H1 (cell line): Measurements from ENCODE around the gene FAM149A. TPM values are rescaled to one million over a fixed set of nuclear protein-coding genes. Genes with fewer than 3 reads are reported as not detected.
A peak's percentile ranks its signal among the peaks of the same experiment; 100 is the strongest.

ENCODE experiments used
- CTCF ChIA-PET: fragments of 300-600 bp; sonication (Branson Sonifier 250); formaldehyde crosslinking; loops from one replicate; lab custom pipeline; 2021; ENCODE audit not compliant: partially characterized antibody; lab: Charles Lee
- POLR2A ChIA-PET: fragments of 300-600 bp; sonication (Branson Sonifier 250); formaldehyde crosslinking; loops from one replicate; lab custom pipeline; 2021; ENCODE audit warnings: inconsistent platforms; ENCODE audit not compliant: partially characterized antibody; lab: Charles Lee
- DNase-seq, 2 experiments: peaks; one replicate each; pipeline versions ENCODE4 v3.0.0 to v3.0.0-alpha.2; 2010 to 2022; ENCODE audit warnings: low spot score in 2 of 2, low read depth in 1 of 2, mixed read lengths in 1 of 2
- FAIRE-seq: peaks from 2 replicates; lab custom pipeline; 2011; peaks lifted over from hg19 to GRCh38; lab: Jason Lieb, UNC
- H2AFZ ChIP-seq: 2 replicates; pipeline ENCODE4 v1.8.1; 2012; ENCODE audit warnings: low read length, inconsistent platforms
- H2AK5ac ChIP-seq: 2 replicates; pipeline ENCODE4 v1.6.1; 2013; ENCODE audit warnings: low read depth, low read length
- H2BK120ac ChIP-seq: replicated peaks from 2 replicates; pipeline ENCODE3; 2013; ENCODE audit warnings: low read depth, low read length, inconsistent platforms
- H2BK12ac ChIP-seq: 2 replicates; pipeline ENCODE4 v1.6.1; 2013; ENCODE audit warnings: low read depth, low read length
- H2BK15ac ChIP-seq: 2 replicates; pipeline ENCODE4 v1.6.1; 2013; ENCODE audit warnings: low read length
- H2BK20ac ChIP-seq: 2 replicates; pipeline ENCODE4 v1.6.1; 2013; ENCODE audit warnings: low read length
- H2BK5ac ChIP-seq: 2 replicates; pipeline ENCODE4 v1.6.1; 2013; ENCODE audit warnings: low read depth, low read length
- H3K14ac ChIP-seq: 2 replicates; pipeline ENCODE4 v1.6.1; 2013; ENCODE audit warnings: inconsistent platforms; ENCODE audit not compliant: insufficient read length
- H3K18ac ChIP-seq: 2 replicates; pipeline ENCODE4 v1.6.1; 2013; ENCODE audit warnings: low read length; ENCODE audit errors: extremely low read depth
- H3K23ac ChIP-seq: 2 replicates; pipeline ENCODE4 v1.6.1; 2013; ENCODE audit warnings: inconsistent platforms; ENCODE audit not compliant: insufficient read length
- H3K23me2 ChIP-seq: 2 replicates; pipeline ENCODE4 v1.6.1; 2013; ENCODE audit warnings: low read depth, low read length
- H3K27ac ChIP-seq: 2 replicates; pipeline ENCODE4 v1.6.1; 2011; ENCODE audit warnings: low read depth, low read length, inconsistent platforms
- H3K27me3 ChIP-seq, 4 experiments: replicated peaks in 1 of 4; 1 replicate in 1 of 4; 2 replicates in 3 of 4; pipeline versions ENCODE4 v1.6.1 to v1.8.1; 2011 to 2013; ENCODE audit warnings: low read length in 3 of 4, mild to moderate bottlenecking in 3 of 4, inconsistent platforms in 2 of 4, mixed read lengths in 2 of 4, moderate library complexity in 1 of 4; ENCODE audit not compliant: control insufficient read depth in 3 of 4, insufficient read depth in 3 of 4; ENCODE audit errors: extremely low read depth in 1 of 4
- H3K36me3 ChIP-seq, 4 experiments: 2 replicates each; pipeline versions ENCODE4 v1.6.1 to v1.8.1; 2011 to 2013; ENCODE audit warnings: mild to moderate bottlenecking in 4 of 4, low read length in 3 of 4, moderate library complexity in 2 of 4, control low read depth in 1 of 4, inconsistent platforms in 1 of 4; ENCODE audit not compliant: insufficient read depth in 4 of 4, control insufficient read depth in 2 of 4
- H3K4ac ChIP-seq: replicated peaks from 2 replicates; pipeline ENCODE3; 2013; ENCODE audit warnings: low read length, low read depth, mixed read lengths, inconsistent platforms; ENCODE audit not compliant: insufficient read length
- H3K4me1 ChIP-seq, 4 experiments: replicated peaks in 1 of 4; 1 replicate in 1 of 4; 2 replicates in 3 of 4; pipeline versions ENCODE4 v1.6.1 to v1.8.1; 2011 to 2013; ENCODE audit warnings: low read length in 3 of 4, inconsistent platforms in 2 of 4, mixed read lengths in 1 of 4; ENCODE audit not compliant: insufficient read depth in 4 of 4, control insufficient read depth in 3 of 4
- H3K4me2 ChIP-seq, 2 experiments: 2 replicates each; pipeline versions ENCODE4 v1.6.1 to v1.8.1; 2011 to 2013; ENCODE audit warnings: low read depth in 2 of 2, low read length in 2 of 2, control low read depth in 1 of 2, inconsistent platforms in 1 of 2, mild to moderate bottlenecking in 1 of 2; ENCODE audit not compliant: insufficient read depth in 1 of 2
- H3K4me3 ChIP-seq, 4 experiments: fragments of 200-600, 300-600 bp in 1 of 4; sonication (generic), shearing (Covaris generic), sonication (Bioruptor Twin) in 1 of 4; 2 replicates each; pipeline versions ENCODE4 v1.5.1 to v1.8.1; 2011 to 2016; ENCODE audit warnings: low read length in 4 of 4, low read depth in 3 of 4, control low read depth in 2 of 4, inconsistent platforms in 2 of 4, mild to moderate bottlenecking in 2 of 4, mixed read lengths in 1 of 4, moderate library complexity in 1 of 4; ENCODE audit not compliant: insufficient read depth in 2 of 4; ENCODE audit errors: extremely low read depth in 1 of 4
- H3K56ac ChIP-seq: replicated peaks from 2 replicates; pipeline ENCODE3; 2013; ENCODE audit warnings: low read depth, mild to moderate bottlenecking, mixed read lengths, low read length, inconsistent platforms; ENCODE audit not compliant: insufficient read length
- H3K79me1 ChIP-seq: 2 replicates; pipeline ENCODE4 v1.6.1; 2013; ENCODE audit warnings: low read depth, low read length, control low read depth
- H3K79me2 ChIP-seq, 2 experiments: 2 replicates each; pipeline versions ENCODE4 v1.6.1 to v1.8.1; 2012 to 2013; ENCODE audit warnings: low read length in 2 of 2, mild to moderate bottlenecking in 2 of 2, inconsistent platforms in 1 of 2; ENCODE audit not compliant: insufficient read depth in 2 of 2, control insufficient read depth in 1 of 2
- H3K9ac ChIP-seq, 4 experiments: replicated peaks in 1 of 4; 1 replicate in 1 of 4; 2 replicates in 3 of 4; pipeline versions ENCODE4 v1.6.1 to v1.8.1; 2011 to 2013; ENCODE audit warnings: low read depth in 3 of 4, low read length in 3 of 4, control low read depth in 2 of 4, mild to moderate bottlenecking in 2 of 4, moderate library complexity in 2 of 4, inconsistent platforms in 1 of 4; ENCODE audit errors: extremely low read depth in 1 of 4
- H3K9me3 ChIP-seq, 2 experiments: 2 replicates each; pipeline versions ENCODE4 v1.6.1 to v1.8.1; 2012 to 2013; ENCODE audit warnings: mild to moderate bottlenecking in 2 of 2, moderate library complexity in 2 of 2, control low read depth in 1 of 2, inconsistent platforms in 1 of 2, low read depth in 1 of 2, low read length in 1 of 2, mixed read lengths in 1 of 2; ENCODE audit not compliant: insufficient read depth in 2 of 2
- H4K20me1 ChIP-seq, 2 experiments: replicated peaks in 1 of 2; 2 replicates each; pipeline versions ENCODE3 to v1.8.1; 2011 to 2013; ENCODE audit warnings: inconsistent platforms in 2 of 2, low read length in 2 of 2, mild to moderate bottlenecking in 1 of 2; ENCODE audit not compliant: insufficient read depth in 2 of 2, control insufficient read depth in 1 of 2
- H4K5ac ChIP-seq: 2 replicates; pipeline ENCODE4 v1.6.1; 2013; ENCODE audit warnings: low read length, low read depth, mixed read lengths, inconsistent platforms; ENCODE audit not compliant: insufficient read length
- H4K8ac ChIP-seq: 2 replicates; pipeline ENCODE4 v1.8.0; 2013; ENCODE audit warnings: mild to moderate bottlenecking, moderate library complexity, low read length, inconsistent platforms; ENCODE audit not compliant: insufficient read depth; ENCODE audit errors: extremely low read depth
- H4K91ac ChIP-seq: replicated peaks from 2 replicates; pipeline ENCODE3; 2013; ENCODE audit warnings: low read length, mixed read lengths, inconsistent platforms; ENCODE audit not compliant: insufficient read length
- SIRT6 ChIP-seq: IDR thresholded peaks from one replicate; pipeline ENCODE4 v1.7.1; 2012; ENCODE audit warnings: low read length, inconsistent platforms
- TEAD4 ChIP-seq: IDR thresholded peaks from 2 replicates; pipeline ENCODE4 v1.6.1; 2012; ENCODE audit warnings: low read depth, low read length, inconsistent platforms, mixed read lengths
- WGBS, 2 experiments: shearing (Covaris generic) in 1 of 2; methylation state at CpG; one replicate each; pipeline versions ENCODE4 v1.1.6 to v1.1.7; 2013 to 2015; ENCODE audit warnings: low lambda C conversion rate in 2 of 2, mixed read lengths in 2 of 2, inconsistent platforms in 1 of 2, low coverage in 1 of 2, missing lambda C conversion rate in 1 of 2; ENCODE audit not compliant: insufficient replicate concordance in 2 of 2, insufficient coverage in 1 of 2, insufficient read length in 1 of 2; ENCODE audit errors: extremely low coverage in 1 of 2, missing lambda C conversion rate in 1 of 2; 5-methylcytosine and 5-hydroxymethylcytosine counted together
- polyA plus RNA-seq, 7 experiments: library from polyadenylated mRNA; depleted of rRNA in 3 of 7; stranded (reverse) in 5 of 7; unstranded in 2 of 7; fragments of >200 nt in 5 of 7; fragments of 200-250 nt in 2 of 7; gene quantifications; 1 replicate in 5 of 7; 2 replicates in 1 of 7; 4 replicates in 1 of 7; pipeline versions ENCODE4 v1.2.1 to v1.2.3, GENCODE V29; 2011 to 2013; ENCODE audit warnings: missing spikeins in 2 of 7, mixed read lengths in 2 of 7
- total RNA-seq: library from RNA; stranded (reverse); fragmentation: NEBNext Ultra II Directional; extraction: Animal tissue kit (Norgen Biotek cat#: 25700); gene quantifications from 2 replicates; pipeline ENCODE4 v1.2.1, GENCODE V29; 2021

FAM149A gene
- total and polyA plus RNA-seq, 2 of the 8 experiments (the other 6 are each of a cell fraction or from before 2014, with no cell fraction given): 6.1 to 8.5 TPM

DNA sequence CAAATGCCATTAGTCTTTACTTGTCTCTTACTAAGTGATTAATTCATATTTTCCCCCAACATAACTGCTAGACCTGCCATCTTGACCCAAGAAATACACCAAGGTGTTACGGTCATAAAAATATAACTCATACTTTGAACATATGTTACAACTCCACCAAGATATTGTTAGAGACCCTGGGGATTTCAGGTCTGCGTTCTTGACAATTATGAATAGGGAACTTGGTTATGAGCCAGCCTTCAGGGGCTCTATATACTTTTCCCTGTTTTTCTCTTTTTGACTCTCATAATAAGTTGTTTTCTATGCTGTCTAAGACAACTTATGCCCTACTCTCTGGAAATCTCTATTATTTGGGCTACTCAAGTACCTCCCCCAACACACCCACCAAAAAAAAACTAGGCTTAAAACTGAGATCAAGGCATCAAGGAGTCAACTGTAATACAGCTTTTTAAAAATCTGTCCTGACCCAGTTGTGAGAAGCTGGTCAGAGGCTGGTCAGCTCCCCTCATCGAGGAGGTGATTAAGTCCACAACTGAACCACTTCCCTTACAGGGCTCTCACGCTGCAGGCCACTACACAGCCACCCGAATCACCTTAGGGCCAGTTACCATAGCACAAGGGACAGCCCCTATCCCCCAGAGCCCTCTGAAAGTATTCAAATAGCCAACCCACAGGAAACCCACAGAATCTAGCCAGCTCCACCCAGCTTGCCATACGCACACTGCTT is 46.1 kb upstream of the FAM149A start:
- H3K23ac ChIP-seq: no peak overlapping the region
- H3K4me1 ChIP-seq: no peaks in the 10 kb centered on the region
- no peaks in the 10 kb centered on the region for H3K27me3 ChIP-seq
- H3K4me3 ChIP-seq: no peak overlapping the region
- no peak overlapping the region for H3K18ac ChIP-seq
- H3K56ac ChIP-seq: no peak overlapping the region
- no peak overlapping the region for H2AK5ac ChIP-seq
- H4K5ac ChIP-seq: no peak overlapping the region
- H2BK20ac ChIP-seq: no peak overlapping the region
- no peak overlapping the region for H3K4ac ChIP-seq
- TF ChIP-seq TEAD4: no peak
- no peak for TF ChIP-seq SIRT6
- H2AFZ ChIP-seq: no peak overlapping the region
- H3K27ac ChIP-seq: no peak overlapping the region
- DNase-seq (no peak), FAIRE-seq (no peak)
- no peak overlapping the region for H3K4me2 ChIP-seq
- no peak overlapping the region for H3K14ac ChIP-seq
- no peaks in the 10 kb centered on the region for H3K79me1 ChIP-seq
- H2BK5ac ChIP-seq: no peak overlapping the region
- ChIA-PET POLR2A (no interaction called here), CTCF (interaction anchor here (0.7 to 1.7 kb wide), 4 partner anchors 9 to 75 kb away, joined by 3 to 5 read pairs (median 4); partner anchors contain the start of gene TLR3)
- 94% methylated on average over 6 of the region's 6 CpGs; no CpG with 5 or more reads in 1 of the 2 experiments for WGBS, 2 experiments
- H2BK12ac ChIP-seq: no peak overlapping the region
- H4K20me1 ChIP-seq: no peaks in the 10 kb centered on the region
- H4K8ac ChIP-seq: no peak overlapping the region
- H3K79me2 ChIP-seq: no peaks in the 10 kb centered on the region
- H3K23me2 ChIP-seq: no peaks in the 10 kb centered on the region
- no peak overlapping the region for H2BK120ac ChIP-seq
- H3K9me3 ChIP-seq: 0 out of 4 replicates have a peak, but pooled peaks cover 0 to 4% of the 10 kb centered on the region in 2 experiments
- H2BK15ac ChIP-seq: 0 out of 2 replicates have a peak overlapping the region, but pooled peaks have one; percentile 29
- no peak overlapping the region for H4K91ac ChIP-seq
- H3K9ac ChIP-seq: no peak overlapping the region
- no peaks in the 10 kb centered on the region for H3K36me3 ChIP-seq
